Measurements from ENCODE around the gene USP43.

- TF ChIP-seq CTCF (IDR thresholded peaks at IDR 0.05; ENCODE audit: borderline replicate concordance, extremely low read depth, low read length, poor library complexity, severe bottlenecking), result no peak
- no peak for TF ChIP-seq EZH2 (IDR thresholded peaks at IDR 0.05; ENCODE audit: borderline replicate concordance, low read depth, low read length, severe bottlenecking)
Measured at GRCh38 chr17:9661027-9661426, 15.7 kb downstream of the USP43 start.
